Stimulated activated CD4-positive, alpha-beta T cell treated with anti-CD3 and anti-CD28 coated beads, Interleukin-15, amount 100 ng/mL, for 1 hour (primary cell): ENCODE measurements around the gene RNF11.
"Not testable (repeated sequence)": the region's sequence is repeated elsewhere in the genome, so short reads cannot be mapped to it uniquely, and the experiment has no call there.

Source experiments
- DNase-seq, 2 donors: peaks; one replicate each; pipeline ENCODE4 v3.0.0-alpha.2; 2020; ENCODE audit warnings: low read depth in 1 of 2, low spot score in 1 of 2

The RNF11 gene

DNA sequence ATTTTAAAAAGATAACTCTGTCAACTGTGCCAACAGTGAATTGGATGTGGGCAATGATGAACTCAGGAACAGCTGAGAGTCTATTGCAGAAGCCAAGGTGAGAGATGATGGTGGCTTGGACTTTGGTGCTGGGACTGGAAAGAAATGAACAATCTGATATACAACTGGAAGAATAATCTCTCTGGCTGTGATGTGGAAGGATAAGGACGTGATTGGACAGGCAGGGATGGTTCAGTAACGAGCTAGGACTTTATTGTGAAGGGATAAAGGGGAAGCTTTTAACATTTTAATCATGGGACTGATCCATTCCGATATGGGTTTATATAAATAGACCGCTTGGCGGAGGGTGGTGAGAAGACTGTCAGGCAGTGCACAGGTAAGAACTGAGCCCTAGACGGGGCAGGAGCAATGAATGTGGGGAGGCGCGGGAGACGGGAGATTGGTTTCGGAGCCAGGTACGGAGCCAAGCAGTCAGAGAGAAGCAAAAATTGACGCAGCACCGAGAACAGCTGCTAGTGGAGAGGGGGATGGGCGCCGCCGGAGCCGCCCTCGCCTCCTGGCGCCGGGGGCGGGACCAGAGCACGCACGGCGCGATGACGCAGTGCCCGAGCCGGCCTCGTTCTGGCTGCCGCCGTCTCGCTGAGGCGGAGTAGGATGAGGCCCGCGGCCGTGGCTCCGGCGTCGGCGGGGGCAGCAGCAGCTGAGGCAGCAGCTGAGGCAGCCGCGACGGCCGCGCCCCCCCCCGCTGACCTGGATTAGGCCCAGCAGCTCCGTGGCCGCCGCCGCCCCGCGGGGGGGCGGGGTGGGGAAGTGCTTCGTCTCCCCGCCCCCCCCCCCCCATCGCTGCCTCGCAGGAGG, at the start of gene RNF11:
RNF11 (plus strand) TSS at position 601 of the 858 bp plus-strand sequence. CDS start 484 bp downstream, outside the sequence.
- DNase-seq, result peak; percentile 83 to 87

DNA sequence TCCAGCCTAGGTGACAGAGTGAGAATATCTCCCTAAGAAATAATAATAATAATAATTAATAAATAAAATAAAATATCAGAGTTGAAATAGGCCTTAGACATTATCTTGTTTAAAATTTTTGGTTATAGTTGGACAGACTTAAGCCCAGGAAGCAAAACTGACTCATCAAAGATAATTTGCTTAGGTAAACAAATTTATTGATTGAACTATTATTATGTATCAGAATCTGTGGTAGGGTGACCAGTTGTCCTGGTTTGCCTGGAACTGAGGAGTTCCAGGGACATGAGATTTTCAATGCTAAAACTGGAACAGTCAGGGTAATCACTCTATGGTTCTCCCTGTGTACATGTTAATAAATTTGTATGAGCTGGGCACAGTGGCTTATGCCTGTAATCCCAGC, 47.8 kb upstream of the RNF11 start:
- no peak for DNase-seq

DNA sequence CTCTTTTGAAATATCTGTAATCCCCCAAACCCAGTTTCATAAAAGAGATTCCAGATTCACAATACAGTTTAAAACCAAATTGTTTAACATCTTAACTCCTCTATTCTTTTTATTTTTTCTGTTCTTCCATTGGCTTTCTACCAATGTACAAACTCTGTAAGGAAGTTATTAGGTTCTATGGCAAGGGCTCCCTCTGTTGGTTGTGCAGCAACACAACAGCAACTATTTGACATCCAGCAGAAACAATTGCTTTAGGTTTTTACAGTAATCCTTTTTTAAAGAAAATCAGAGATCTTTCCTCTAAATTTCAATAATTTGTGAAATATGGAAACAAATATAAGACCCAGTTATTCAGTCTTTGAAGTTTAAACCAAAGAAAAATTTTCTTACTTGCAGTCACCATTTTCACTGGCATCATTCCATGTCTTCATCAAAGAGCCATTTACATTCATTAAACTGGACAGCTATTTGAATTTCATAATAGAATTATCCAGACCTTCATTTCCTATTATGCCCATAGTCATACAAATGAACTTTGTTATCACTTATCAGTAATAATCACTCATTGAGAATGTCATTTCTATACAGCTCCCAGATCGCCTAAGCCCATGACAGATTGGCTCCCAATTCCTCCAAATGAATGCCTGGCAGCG, 46.5 kb upstream of the RNF11 start:
- no peak for DNase-seq

DNA sequence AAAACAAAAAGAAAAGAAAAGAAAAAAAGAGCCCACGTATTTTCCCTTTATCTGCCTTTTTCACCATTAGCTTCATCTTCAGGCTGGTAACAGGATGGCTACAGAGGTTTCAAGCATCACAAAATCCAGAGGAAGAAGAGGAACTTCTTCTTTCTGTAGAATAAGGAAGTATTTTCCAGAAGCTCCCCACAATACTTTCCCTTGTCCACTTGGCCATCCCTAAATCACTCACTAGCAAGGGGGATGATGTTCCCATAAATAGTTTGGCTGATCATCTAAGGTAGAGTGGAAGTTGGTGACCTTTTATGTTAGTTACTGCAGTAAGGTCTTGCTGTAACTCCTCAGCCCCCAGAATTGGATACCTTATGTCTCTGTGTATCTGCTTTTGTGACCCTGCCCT, 45.1 kb upstream of the RNF11 start:
- DNase-seq, result no peak

- no peak for DNase-seq
Measured at GRCh38 chr1:51192213-51192843, 43.7 kb upstream of the RNF11 start.

- no peak for DNase-seq
Measured at GRCh38 chr1:51193564-51193963, 42.5 kb upstream of the RNF11 start.

GRCh38 chr1:51203121-51203873, 32.8 kb upstream of the RNF11 start:
- DNase-seq, result no peak

- no peak for DNase-seq
Measured at GRCh38 chr1:51203874-51204245, 32.2 kb upstream of the RNF11 start.

- no peak for DNase-seq
Measured at GRCh38 chr1:51210055-51210454, 26.0 kb upstream of the RNF11 start.

GRCh38 chr1:51210676-51211075, 25.4 kb upstream of the RNF11 start:
- no peak for DNase-seq

DNA sequence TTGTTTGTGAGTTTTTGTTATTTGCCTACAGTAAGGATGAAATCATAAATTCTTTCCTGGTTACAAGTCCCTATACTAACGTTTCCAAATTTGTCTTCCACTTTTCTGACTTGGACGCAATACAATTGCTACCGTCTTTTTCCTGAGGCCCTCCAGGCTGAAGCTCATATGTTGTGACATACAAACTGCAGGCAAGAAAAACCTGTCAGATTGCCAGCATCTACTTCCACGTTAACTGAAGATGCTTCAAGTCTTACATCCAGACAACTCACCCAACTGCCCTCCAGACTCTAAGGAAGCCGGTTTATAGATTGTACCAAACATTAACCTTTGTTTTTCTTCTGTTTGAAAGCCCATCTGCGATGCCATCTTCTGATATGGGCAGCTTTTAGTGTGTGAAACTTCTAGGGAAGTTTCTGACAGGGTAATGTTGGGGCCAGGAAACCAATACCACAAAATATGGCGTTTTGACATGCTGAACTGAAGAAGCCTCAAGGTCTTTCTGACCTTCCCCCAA, 21.4 kb upstream of the RNF11 start:
- no peak for DNase-seq

DNA sequence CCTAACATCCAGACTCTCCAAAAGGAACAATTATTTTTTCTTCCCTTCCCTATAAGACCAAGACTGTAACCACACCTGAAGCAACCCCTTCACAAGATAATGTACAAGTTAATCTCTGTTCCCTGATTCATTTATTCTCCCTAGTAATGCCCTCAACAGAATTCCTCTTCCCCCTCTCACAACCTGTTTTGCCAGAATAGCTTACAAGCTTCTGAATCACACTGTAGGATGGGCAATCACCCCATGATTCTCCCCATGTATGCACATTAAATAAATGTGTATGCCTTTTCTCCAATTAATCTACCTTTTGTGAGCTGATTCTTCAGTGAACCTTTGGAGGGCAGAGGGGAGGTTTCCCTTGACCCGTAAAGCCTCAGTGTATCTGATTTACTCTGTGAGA, 20.9 kb upstream of the RNF11 start:
- no peak for DNase-seq

DNA sequence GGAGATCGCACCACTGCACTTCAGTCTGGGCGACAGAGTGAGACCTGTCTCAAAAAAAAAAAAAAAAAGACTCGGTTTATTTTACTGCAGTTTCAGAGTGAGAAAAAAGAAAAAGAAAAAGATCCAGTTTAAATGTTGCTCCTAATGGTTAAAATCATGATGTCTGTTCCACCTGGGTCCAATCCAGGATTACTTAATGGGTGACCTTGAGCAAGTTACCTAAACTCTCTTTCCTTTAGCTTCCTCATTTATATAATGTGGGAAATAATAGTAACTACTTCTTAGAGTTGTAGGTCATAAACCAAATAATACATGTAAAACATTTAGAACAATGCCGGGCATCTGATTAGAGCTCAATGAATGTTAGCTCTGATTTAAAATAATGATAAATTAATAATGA, 19.4 kb upstream of the RNF11 start:
- no peak for DNase-seq

GRCh38 chr1:51217101-51217500, 19.0 kb upstream of the RNF11 start:
- no peak for DNase-seq

DNA sequence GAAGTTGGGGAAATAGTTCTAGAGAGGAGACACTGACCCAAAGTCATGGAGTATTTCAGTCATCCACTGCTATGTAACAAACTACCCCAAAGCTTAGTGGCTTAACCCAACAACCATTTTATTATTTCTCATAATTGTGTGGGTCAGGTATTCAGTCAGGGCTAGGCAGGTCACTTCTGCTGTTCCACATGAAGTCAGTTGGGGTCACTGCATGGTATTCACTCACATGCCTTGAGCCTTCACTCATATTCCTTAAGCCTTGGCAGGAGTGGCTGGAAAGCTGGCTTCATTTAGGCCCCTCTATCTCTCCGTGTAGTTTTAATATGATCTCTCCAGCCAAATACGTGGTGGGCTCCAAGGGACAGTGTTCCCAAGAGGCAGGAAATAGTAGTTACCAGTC, 17.5 kb upstream of the RNF11 start:
- no peak for DNase-seq

- no peak for DNase-seq
Measured at GRCh38 chr1:51219022-51219421, 17.1 kb upstream of the RNF11 start.

GRCh38 chr1:51221529-51221928, 14.5 kb upstream of the RNF11 start:
- DNase-seq, result not testable (repeated sequence)

- no peak for DNase-seq
Measured at GRCh38 chr1:51222136-51222787, 13.8 kb upstream of the RNF11 start.

DNA sequence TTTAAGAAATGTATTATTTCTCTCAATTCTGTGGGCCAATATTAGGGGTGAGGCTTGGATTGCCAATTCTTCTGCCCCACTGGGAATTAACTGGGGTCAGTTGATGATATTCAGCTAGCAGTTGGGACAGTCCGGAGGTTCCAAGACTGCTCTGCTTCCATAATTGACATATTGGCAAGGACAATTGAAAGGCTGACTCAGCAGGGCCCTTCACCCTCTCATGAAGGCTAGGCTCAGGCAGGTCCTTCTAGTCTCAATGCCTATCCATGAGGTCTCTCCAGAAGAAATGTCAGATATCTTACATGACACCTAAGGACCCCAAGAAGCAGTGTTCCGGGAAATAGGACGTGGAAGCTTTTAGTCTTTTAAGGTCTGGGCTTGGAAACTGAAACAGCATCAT, 13.3 kb upstream of the RNF11 start:
- DNase-seq, result no peak

GRCh38 chr1:51224255-51224654, 11.8 kb upstream of the RNF11 start:
- no peak for DNase-seq
